OCI-LY1 (cell line): Measurements from ENCODE around the gene RAB6B.
A peak's percentile ranks its signal among the peaks of the same experiment; 100 is the strongest.

ENCODE experiments used
- H2AFZ ChIP-seq: fragments of 200-600 bp; sonication (generic), shearing (Covaris generic); 2 replicates; pipeline ENCODE4 v1.6.0; 2014; ENCODE audit warnings: antibody characterized with exemption, mild to moderate bottlenecking, low read length
- H3F3A ChIP-seq: fragments of 200-600 bp; sonication (generic), shearing (Covaris generic); 2 replicates; pipeline ENCODE4 v1.6.0; 2014; ENCODE audit warnings: mild to moderate bottlenecking, antibody characterized with exemption, low read length, moderate library complexity; ENCODE audit not compliant: insufficient read depth
- H3K27ac ChIP-seq: fragments of 200-600 bp; sonication (generic); 2 replicates; pipeline ENCODE4 v1.5.1; 2014; ENCODE audit warnings: low read length, mixed run types, mild to moderate bottlenecking, low read depth; ENCODE audit not compliant: poor library complexity, severe bottlenecking
- H3K27me3 ChIP-seq: fragments of 200-600 bp; sonication (generic); 2 replicates; pipeline ENCODE4 v1.6.0; 2014; ENCODE audit warnings: antibody characterized with exemption, mild to moderate bottlenecking, low read length, moderate library complexity; ENCODE audit not compliant: insufficient read depth
- H3K36me3 ChIP-seq: fragments of 200-600 bp; sonication (generic); 2 replicates; pipeline ENCODE4 v1.6.1; 2014; ENCODE audit warnings: mild to moderate bottlenecking, antibody characterized with exemption, low read length, moderate library complexity, mixed read lengths; ENCODE audit not compliant: insufficient read depth
- H3K4me1 ChIP-seq: fragments of 200-600 bp; sonication (generic); 2 replicates; pipeline ENCODE4 v1.5.1; 2014; ENCODE audit warnings: mild to moderate bottlenecking, low read length, moderate library complexity; ENCODE audit not compliant: insufficient read depth, severe bottlenecking
- H3K4me2 ChIP-seq: fragments of 200-600 bp; sonication (generic), shearing (Covaris generic); 2 replicates; pipeline ENCODE4 v1.6.1; 2014; ENCODE audit warnings: low read length
- H3K4me3 ChIP-seq: fragments of 200-600 bp; sonication (generic); 2 replicates; pipeline ENCODE4 v1.5.1; 2014; ENCODE audit warnings: low read length, low read depth, mild to moderate bottlenecking, mixed read lengths; ENCODE audit not compliant: poor library complexity, severe bottlenecking
- H3K79me2 ChIP-seq: fragments of 200-600 bp; shearing (Covaris generic); 2 replicates; pipeline ENCODE4 v1.6.1; 2016; ENCODE audit warnings: mixed run types, low read length, mixed read lengths; ENCODE audit not compliant: insufficient read depth
- H3K9ac ChIP-seq: fragments of 200-600 bp; sonication (generic), shearing (Covaris generic); 2 replicates; pipeline ENCODE4 v1.6.1; 2014; ENCODE audit warnings: mild to moderate bottlenecking, low read length, mixed read lengths
- H3K9me2 ChIP-seq: fragments of 200-600 bp; sonication (generic), shearing (Covaris generic); 2 replicates; pipeline ENCODE4 v1.6.1; 2014; ENCODE audit warnings: low read depth, mild to moderate bottlenecking, low read length, mixed read lengths
- H3K9me3 ChIP-seq: fragments of 200-600 bp; shearing (Covaris generic); 2 replicates; pipeline ENCODE4 v1.6.1; 2014; ENCODE audit warnings: low read length, mixed read lengths
- H4K20me1 ChIP-seq: fragments of 200-600 bp; sonication (generic), shearing (Covaris generic); 2 replicates; pipeline ENCODE4 v1.6.0; 2016; ENCODE audit warnings: mild to moderate bottlenecking, low read length; ENCODE audit not compliant: insufficient read depth
- CTCF ChIP-seq: fragments of 200-600 bp; sonication (generic), shearing (Covaris generic); IDR thresholded peaks from 2 replicates; pipeline ENCODE4 v1.5.1; 2017; ENCODE audit warnings: mild to moderate bottlenecking, antibody characterized with exemption, low read length, moderate library complexity, mixed read lengths
- EZH2 ChIP-seq: fragments of 200-600 bp; sonication (generic), shearing (Covaris generic); IDR thresholded peaks from 2 replicates; pipeline ENCODE4 v1.8.0; 2017; ENCODE audit warnings: borderline replicate concordance, mixed run types, mild to moderate bottlenecking, antibody characterized with exemption, low read length, moderate library complexity, mixed read lengths

Gene RAB6B

GRCh38 chr3:133901847-133902246, 6.2 kb upstream of the RAB6B start:
- TF ChIP-seq CTCF (no peak), EZH2 (no peak)
- Histone ChIP-seq H3K27ac (no peak overlapping the region), H3K36me3 (no peaks in the 10 kb centered on the region), H3K9me3 (peaks cover 6% of the 10 kb centered on the region; the same call in 1 of the 2 replicates), H3K4me3 (no peak overlapping the region), H4K20me1 (no peaks in the 10 kb centered on the region), H2AFZ (no peak overlapping the region), H3K9ac (no peak overlapping the region), H3K4me1 (no peaks in the 10 kb centered on the region), H3K9me2 (no peaks in the 10 kb centered on the region), H3K4me2 (no peak overlapping the region), H3K79me2 (no peaks in the 10 kb centered on the region), H3F3A (no peaks in the 10 kb centered on the region), H3K27me3 (no peaks in the 10 kb centered on the region)

- Histone ChIP-seq H3K4me1 (no peaks in the 10 kb centered on the region), H3K9me2 (no peaks in the 10 kb centered on the region), H3K79me2 (no peaks in the 10 kb centered on the region), H3K36me3 (no peaks in the 10 kb centered on the region), H3F3A (no peaks in the 10 kb centered on the region), H3K4me3 (no peak overlapping the region), H3K4me2 (no peak overlapping the region), H4K20me1 (no peaks in the 10 kb centered on the region), H3K9me3 (peaks cover 6% of the 10 kb centered on the region; the same call in 1 of the 2 replicates), H3K27ac (no peak overlapping the region), H3K9ac (no peak overlapping the region), H2AFZ (no peak overlapping the region), H3K27me3 (no peaks in the 10 kb centered on the region)
- no peak for TF ChIP-seq EZH2
- TF ChIP-seq CTCF = peak; percentile 12; the same call in 1 of the 2 replicates
Observed at GRCh38 chr3:133901083-133901482, 5.4 kb upstream of the RAB6B start.

GRCh38 chr3:133899311-133899710, 3.6 kb upstream of the RAB6B start:
- no peaks in the 10 kb centered on the region for H3K79me2 ChIP-seq
- no peaks in the 10 kb centered on the region for H3K9me2 ChIP-seq
- no peak overlapping the region for H3K27ac ChIP-seq
- no peak overlapping the region for H3K4me3 ChIP-seq
- H4K20me1 ChIP-seq = no peaks in the 10 kb centered on the region
- H3K9me3 ChIP-seq = peaks cover 6% of the 10 kb centered on the region; the same call in 1 of the 2 replicates
- H3K9ac ChIP-seq = no peak overlapping the region
- H3K36me3 ChIP-seq = no peaks in the 10 kb centered on the region
- H3K4me2 ChIP-seq = no peak overlapping the region
- no peak overlapping the region for H2AFZ ChIP-seq
- H3F3A ChIP-seq = no peaks in the 10 kb centered on the region
- TF ChIP-seq CTCF = no peak
- H3K4me1 ChIP-seq = no peaks in the 10 kb centered on the region
- H3K27me3 ChIP-seq = peaks cover 1% of the 10 kb centered on the region; the same call in 1 of the 2 replicates
